Measurements from ENCODE around the gene CYP8B1.
"Not testable (repeated sequence)": the region's sequence is repeated elsewhere in the genome, so short reads cannot be mapped to it uniquely, and the experiment has no call there.

The CYP8B1 gene

DNA sequence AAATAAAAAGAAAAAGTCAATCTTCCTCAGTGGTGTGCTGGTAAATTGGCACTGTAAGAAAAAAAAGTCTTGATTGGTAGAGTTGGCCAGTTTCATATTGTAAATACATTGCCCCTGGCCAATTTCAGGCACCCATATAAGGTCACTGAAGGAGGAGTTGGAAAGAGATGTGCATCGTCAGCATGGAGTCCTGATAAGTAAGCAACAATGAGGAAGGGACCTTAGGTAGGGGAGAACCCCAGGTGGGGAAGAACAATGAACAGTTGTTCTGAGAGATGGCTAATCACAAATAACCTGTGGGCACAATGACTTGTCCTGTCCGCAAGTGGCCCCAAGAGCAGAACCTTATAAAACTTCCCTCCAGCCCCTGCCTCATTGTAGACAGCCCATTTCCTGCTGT lies 8.6 kb upstream of the CYP8B1 start:
- DNase-seq (ENCODE audit: low spot score): no peak

DNA sequence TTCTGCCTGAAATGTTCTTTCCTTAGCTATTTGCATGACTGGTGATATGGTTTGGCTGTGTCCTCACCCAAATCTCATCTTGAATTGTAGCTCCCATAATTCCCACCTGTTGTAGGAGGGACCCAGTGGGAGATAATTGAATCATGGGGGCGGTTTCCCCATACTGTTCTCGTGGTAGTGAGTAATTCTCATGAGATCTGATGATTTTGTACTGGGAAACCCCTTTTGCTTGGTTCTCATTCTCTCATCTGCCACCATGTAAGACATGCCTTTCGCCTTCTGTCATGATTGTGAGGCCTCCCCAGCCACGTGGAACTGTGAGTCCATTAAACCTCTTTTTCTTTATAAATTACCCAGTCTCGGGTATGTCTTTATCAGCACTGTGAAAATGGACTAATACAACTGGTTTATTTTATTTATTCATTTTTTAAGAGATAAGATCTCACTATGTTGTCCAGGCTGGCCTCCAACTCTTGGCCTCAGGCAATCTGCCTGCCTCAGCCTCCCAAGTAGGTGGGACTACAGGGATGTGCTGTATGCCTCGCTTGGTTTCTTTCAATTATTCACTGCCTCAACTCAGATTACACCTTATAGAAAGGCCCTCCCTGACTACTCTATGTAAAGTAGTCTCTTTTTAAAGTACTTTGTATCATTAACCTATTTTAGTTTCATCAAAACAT lies 7.7 kb upstream of the CYP8B1 start:
- not testable (repeated sequence) for DNase-seq (ENCODE audit: low spot score)

DNA sequence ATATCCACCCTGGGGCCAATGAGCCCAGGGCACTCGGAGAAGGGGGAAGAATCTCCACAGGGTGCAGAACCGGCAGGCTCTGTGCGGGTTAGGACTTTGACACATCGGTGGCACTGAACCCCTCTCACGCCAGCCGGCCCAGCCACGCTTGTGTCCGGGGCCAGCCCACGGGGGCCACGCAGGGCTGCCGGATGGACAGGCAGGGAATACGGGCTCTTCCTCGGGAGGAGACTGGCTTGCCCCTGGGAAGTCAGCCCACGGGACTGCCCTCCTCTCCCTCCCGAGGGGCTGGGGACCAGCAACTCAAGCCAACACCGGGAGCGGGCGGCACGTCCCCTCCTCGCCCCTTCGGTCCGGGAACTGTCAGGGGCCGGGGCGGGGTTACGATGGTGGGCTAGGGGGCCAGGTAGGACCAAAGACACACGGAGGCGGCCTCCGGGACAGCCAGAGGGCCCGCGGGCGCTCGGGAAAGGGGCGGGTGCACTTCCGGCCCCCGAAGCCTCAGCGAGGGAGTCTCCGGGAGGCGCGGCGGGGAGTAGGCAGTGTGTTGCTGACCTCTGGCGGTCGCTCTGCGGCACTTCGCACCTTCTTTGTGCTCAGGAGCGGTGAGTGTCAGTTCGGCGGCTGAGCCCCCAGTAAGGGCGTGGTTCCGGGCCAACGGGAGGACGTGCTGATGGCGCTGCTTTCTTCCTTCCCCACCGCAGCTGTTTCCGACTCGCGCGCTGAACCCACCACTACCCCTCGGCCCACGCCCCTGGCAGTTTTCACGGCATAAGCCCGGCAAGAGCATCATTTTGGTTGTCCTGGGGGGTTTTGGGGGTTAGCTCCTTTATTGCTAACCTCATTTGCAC lies 5.1 kb upstream of the CYP8B1 start:
- DNase-seq (ENCODE audit: low spot score): peak; percentile 92

DNA sequence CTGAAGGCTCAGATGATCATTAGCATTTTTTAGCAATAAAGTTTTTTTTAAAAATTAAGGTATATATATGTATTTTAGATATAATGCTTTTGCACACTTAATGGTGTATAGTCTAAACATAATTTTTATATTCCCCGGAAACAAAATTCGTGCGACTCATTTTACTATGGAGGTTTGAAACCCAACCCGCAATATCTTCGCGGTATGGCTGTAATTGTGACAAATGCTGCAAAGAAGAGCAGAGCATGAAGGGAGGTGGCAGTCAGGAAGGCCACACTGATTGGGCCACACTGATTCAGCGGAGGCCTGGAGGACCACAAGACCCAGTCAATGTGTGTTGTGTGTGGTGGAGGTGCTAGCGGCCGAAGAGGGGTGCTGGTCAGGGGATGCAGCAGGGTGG lies 4.5 kb upstream of the CYP8B1 start:
- DNase-seq (ENCODE audit: low spot score): no peak

DNA sequence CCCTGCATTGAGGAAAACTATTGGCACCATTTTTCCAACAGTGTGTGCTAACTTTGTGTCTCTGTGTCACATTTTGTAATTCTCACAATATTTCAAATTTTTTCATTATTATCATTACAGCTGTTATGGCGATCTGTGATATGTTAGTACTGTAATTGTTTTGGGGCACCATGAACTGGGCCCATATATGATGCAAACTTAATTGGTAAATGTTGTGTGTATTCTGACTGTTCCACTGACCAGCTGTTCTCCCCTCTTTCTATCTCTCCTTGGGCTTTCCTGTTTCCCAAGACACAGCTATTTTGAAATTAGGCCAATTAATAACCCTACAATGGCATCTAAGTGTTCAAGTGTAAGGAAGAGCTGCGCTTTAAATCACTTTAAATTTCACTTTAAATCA lies 2.2 kb upstream of the CYP8B1 start:
- no peak for DNase-seq (ENCODE audit: low spot score)

DNA sequence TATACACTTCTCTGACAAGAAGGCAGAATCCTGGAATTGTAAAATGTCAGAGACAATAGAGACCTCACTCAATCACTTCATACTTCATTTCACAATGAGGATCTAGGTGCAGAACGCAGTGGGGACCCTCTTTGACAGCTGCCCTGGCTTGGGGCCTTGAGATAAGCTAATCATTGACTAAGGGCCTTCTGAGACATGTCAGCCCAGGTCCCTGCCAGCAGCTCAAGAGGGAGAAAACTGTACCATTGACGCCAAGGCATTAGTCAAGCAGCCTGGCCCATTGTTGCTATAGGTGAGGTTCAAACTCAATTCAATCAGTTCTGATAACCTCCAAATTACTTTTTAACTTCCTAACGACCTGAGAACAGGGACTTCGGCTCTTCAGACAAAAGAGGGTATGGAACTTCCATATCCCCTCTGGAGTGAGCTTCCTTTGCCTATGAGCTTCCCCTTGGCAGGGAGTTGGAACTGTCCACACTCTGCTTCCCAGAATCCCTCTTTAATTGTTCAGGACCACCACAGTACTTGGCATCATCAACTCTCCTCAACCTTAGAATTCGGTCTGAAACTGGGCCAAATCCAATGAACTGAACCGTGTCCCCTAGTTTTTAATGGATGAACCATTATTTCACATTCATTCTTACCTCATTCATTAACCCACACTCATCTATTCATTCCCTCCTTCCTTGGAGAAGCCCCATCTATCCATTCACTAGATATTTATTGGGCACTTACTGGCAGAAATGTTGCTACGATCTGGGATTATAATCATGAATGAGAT lies 1.5 kb upstream of the CYP8B1 start:
- no peak for DNase-seq (ENCODE audit: low spot score)

DNA sequence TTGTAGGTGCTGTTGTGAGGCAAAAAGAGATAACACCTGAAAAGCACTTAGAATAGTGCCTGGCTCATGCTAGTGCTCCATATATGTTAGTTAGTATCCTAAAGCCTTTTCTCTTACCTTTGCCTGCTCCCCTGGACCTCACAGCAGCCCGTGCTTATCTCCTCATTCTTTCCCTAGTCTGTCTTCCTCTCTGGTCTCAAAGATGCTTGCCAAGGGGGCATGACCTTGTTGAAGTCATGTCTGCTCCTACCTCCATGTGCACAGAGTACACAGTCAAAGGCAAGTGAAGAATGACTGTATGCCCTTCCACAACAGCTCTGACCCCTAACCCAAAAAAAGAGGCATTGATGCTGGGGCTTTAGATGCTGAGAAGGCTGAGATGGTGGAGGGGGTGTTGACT lies 722 bp upstream of the CYP8B1 start:
- no peak for DNase-seq (ENCODE audit: low spot score)

DNA sequence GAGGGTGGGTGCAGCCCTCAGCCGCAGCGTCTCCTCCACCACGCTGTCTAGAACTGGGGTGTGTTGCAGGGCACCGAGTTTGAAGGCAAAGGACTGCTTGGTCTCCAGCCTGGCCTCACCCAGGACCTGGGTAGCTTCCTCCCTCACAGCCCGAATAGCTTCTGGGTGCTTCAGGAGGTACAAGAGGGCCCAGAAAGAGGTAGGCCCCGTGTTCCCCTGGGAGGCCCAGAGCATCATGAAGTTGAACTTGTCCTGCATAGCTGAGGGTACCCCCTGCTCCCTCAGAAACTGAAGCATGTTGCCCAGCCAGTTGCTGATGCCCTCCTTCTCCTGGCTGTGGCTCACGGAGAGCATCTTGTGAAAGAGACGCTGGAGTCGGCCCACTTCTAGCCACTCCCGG lies 930 bp downstream of the CYP8B1 start:
- DNase-seq (ENCODE audit: low spot score): no peak

DNA sequence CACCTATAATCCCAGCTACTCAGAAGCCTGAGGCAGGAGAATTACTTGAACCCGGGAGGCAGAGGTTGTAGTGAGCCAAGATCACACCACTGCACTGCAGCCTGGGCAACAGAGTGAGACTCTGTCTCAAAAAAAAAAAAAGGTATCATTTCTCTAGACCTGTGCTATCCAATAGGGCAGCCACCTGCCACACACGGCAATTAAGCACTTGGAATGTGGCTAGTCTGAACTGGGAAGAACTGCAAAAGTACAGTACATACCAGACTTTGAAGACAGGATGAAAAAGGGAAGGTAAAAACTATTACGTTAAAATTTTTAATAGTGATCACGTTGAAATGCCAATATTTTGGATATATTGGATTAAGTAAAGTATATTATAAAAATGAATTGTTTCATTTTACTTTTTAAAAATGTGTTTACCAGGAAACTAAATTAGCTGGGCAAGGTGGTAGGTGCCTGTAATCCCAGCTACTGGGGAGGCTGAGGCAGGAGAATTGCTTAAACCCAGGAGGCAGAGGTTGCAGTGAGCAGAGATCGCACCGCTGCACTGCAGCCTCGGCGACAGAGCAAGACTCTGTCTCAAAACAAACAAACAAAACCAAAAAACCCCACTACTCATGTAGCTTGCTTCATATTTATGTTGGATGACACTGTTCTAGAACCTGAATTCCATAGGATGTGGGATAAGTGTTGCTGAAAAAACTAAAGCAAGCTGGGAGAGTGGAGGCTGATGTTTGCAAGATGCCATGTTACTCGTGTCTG lies 2.3 kb downstream of the CYP8B1 start:
- no peak for DNase-seq (ENCODE audit: low spot score)

DNA sequence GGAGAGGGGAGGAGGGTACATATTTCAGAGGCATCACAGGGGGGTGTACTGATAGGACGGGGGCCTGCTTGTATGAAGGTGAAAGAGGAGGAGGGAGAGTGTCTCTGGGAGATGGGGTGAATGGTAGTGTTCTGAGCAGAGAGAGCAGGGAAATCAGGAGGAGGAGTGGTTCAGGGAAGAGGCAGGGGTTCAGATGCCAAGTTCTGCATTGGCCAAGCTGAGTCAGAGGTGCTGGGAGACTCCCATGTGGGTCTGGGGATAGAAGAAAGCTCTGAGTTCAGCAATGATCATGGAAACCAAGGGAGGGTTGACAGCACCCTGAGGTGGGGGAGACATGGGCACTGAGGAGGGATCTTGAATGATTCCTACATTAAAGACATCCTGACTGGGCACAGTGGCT lies 3.0 kb downstream of the CYP8B1 start:
- DNase-seq (ENCODE audit: low spot score): no peak

- DNase-seq (ENCODE audit: low spot score): no peak
These were observed 4.0 kb downstream of the CYP8B1 start for GRCh38 chr3:42871592-42872196.

GRCh38 chr3:42868841-42869240 lies 6.8 kb downstream of the CYP8B1 start:
- DNase-seq (ENCODE audit: low spot score): no peak

GRCh38 chr3:42867138-42867537 lies 8.5 kb downstream of the CYP8B1 start:
- DNase-seq (ENCODE audit: low spot score): no peak

GRCh38 chr3:42865256-42865655 lies 10.4 kb downstream of the CYP8B1 start:
- no peak for DNase-seq (ENCODE audit: low spot score)

GRCh38 chr3:42864321-42864950 lies 11.2 kb downstream of the CYP8B1 start:
- DNase-seq (ENCODE audit: low spot score): no peak

- no peak for DNase-seq (ENCODE audit: low spot score)
These were observed 19.1 kb downstream of the CYP8B1 start for GRCh38 chr3:42856544-42856943.

DNA sequence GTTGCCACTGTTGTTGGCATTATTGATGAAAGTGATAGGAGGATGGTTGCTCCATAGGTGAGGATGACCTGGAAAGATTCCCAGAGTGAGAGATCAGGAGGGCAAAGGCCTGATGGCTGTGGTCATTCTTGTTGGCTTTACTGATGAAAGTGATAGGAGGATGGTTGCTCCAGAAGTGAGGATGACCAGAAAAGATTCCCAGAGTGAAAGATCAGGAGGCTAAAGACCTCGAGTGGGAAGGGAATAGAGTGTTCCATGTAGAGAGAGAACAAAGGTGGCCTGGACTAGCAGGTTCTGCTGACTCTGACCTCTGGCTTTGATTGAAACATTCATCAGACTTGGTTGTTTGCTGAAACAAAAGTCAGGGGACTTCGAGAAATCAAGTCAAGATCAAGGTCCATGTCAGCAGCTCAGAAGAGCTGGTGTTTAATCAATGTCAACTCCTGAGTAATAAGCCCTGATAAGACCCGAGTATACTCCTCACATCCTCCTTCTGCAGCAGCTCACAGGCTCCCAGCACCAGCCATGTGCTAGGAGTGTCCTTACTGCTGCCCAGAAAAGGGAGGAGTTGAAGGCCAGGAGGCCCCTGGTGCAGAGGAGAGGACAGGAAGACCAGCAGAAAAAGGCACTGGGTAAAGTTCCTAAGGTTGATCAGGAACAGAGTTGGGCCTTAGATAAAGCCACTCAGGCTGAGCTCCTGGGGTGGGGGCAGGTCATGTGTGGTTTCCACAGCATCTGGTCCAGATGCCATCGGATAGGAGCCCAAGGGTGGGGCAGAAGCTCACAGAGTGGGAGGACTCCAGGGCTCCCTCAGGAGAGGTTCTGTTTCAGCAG lies 19.9 kb downstream of the CYP8B1 start:
- no peak for DNase-seq (ENCODE audit: low spot score)

DNA sequence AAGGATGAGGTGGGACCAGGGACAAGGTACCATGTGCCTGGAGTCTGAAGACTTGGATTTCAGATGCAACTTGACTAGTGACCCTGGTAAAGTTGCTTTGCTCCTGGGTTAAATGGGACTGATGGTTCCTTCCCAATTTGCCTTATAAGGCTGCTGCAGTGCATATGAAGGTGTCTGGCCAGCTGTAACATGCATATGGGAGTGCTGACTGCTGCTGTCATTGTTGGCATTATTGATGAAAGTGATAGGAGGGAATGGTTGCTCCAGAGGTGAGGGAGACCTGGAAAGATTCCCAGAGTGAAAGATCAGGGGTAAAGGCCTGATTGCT lies 20.5 kb downstream of the CYP8B1 start:
- DNase-seq (ENCODE audit: low spot score): no peak

DNA sequence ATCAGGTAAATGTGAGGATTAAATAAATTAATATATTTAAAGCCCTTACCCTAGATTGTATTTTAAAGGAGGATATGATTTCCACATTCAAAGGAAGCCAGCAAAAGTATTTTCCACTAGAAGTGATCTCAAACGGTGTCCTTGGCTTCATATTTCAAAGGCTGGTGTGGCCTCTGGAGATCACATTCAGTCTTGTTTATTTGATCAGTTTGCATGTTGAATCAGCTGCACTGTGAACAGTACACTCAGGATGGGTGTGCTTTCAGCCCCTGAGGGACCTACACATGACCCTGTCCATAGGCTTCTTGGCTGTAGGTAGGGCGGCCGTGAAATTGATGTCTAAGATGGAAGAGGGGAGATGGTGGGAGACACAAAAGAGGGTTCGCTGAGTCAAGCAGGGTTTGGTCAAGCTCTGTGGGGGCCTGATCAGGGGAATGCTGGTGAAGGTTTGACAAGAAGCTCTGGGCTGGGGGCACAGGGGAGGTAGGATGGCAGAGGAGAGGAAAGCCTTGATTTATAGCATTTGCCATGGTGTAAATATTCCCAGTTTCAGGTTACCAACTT lies 21.9 kb downstream of the CYP8B1 start:
- no peak for DNase-seq (ENCODE audit: low spot score)

DNA sequence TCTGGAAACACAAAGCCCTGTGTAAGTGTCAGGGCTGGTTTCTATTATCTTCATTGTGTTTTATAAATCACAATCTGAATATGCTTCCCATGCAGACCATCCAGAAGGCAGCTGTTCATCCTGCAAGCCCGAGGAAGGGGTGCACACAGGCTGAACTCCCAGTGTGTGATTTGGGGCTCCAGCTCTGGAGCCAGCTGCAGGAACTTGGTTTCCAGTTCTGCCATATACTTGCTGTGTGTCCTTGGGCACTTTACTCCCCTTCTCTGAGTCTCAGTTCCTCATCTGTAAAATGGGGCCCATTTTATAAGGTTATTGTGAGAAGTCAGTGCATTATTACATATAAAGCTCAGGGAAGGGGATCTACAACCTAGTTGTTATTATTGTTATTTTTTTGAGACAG lies 22.6 kb downstream of the CYP8B1 start:
- no peak for DNase-seq (ENCODE audit: low spot score)
